ENCODE measurements around the gene TARP.

- no peak for TF ChIP-seq FOXM1 (IDR thresholded peaks at IDR 0.05; ENCODE audit: borderline replicate concordance, low read depth)
- TF ChIP-seq, protein P1, sequence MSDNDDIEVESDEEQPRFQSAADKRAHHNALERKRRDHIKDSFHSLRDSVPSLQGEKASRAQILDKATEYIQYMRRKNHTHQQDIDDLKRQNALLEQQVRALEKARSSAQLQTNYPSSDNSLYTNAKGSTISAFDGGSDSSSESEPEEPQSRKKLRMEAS (IDR thresholded peaks at IDR 0.05), result no peak
- TF ChIP-seq NFIC (IDR thresholded peaks at IDR 0.05), result no peak
- TF ChIP-seq EP300 (IDR thresholded peaks at IDR 0.05; ENCODE audit: borderline replicate concordance), result no peak
These were observed 6.6 kb upstream of the TARP start for GRCh38 chr7:38280000-38280399.

Data from Ishikawa (cell line).